GF-D8 (cell line): ENCODE data around the gene PCDHGC5.

Experiments used
- DNase-seq: peaks from one replicate; lab custom pipeline; 2025; lab: John Stamatoyannopoulos, UW

The PCDHGC5 gene

DNA sequence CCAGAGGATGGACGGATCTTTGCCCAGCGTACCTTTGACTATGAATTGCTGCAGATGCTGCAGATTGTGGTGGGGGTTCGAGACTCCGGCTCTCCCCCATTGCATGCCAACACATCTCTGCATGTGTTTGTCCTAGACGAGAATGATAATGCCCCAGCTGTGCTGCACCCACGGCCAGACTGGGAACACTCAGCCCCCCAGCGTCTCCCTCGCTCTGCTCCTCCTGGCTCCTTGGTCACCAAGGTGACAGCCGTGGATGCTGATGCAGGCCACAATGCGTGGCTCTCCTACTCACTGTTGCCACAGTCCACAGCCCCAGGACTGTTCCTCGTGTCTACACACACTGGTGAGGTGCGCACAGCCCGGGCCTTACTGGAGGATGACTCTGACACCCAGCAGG, 1.9 kb downstream of the PCDHGC5 start:
- DNase-seq = no peak

DNA sequence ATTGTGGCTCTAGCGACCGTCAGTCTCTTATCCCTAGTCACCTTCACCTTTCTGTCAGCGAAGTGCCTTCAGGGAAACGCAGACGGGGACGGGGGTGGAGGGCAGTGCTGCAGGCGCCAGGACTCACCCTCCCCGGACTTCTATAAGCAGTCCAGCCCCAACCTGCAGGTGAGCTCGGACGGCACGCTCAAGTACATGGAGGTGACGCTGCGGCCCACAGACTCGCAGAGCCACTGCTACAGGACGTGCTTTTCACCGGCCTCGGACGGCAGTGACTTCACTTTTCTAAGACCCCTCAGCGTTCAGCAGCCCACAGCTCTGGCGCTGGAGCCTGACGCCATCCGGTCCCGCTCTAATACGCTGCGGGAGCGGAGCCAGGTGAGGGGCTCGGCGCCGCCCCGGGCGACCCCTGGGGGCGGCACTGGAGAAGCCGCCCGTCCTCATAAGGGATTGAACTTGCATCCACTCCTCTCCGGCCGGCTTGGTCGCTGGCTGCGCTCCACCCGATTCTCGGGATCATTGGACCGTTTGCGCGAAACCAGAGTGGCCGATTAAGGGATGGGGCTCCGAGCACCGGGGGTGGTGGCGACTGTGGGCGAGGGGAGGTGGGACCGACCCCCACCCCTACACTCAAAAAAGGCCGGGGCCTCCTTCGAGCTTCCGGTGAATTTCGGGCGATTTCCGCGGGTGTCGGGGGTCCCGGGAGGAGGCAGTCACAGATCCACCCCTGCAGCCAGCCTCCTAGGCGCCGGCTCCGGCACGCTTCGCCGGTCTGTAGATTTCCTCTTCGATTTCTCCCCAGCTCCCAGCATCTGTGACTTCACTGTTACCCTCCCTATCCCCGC, 2.7 kb downstream of the PCDHGC5 start:
- no peak for DNase-seq

DNA sequence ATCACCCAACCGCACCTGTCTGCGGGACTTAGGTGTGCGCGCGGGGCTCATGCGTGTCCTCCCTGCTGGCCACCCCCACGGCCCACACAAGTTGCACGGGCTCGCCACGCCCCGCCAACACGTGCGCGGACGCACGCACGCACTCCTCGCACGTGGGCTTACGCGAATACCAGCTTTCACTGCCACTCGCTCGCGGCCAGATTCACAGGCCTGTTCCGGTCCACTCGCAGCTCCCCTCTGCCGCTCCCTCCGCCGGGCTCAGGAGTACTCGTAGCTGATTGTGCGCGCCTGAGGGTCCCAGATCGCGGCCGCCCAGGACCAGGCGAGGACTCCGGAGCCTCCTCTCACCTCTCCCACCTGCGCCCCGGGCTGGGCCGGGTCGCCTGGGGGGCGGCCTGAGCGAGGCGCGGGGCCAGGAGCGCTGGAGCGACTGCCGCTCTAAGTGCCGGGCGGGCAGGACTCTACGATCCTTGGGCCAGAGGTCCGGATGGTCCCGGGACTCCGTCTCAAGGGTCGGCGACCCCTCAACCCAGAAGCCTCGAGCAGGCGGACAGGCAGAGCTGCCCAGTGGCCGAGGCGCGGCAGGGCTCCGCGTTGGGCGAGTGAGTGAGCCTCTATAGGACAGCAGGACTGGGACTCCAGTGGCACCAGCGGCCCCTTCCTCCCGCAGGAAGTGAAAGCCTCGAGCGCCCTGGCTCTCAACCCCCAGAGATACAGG, 3.4 kb downstream of the PCDHGC5 start:
- DNase-seq = no peak

- DNase-seq = no peak
Observed at GRCh38 chr5:141493500-141494422, 4.9 kb downstream of the PCDHGC5 start.

GRCh38 chr5:141494761-141495452, 6.0 kb downstream of the PCDHGC5 start:
- no peak for DNase-seq

- no peak for DNase-seq
Observed at GRCh38 chr5:141495453-141495811, 6.6 kb downstream of the PCDHGC5 start.

GRCh38 chr5:141496038-141496437, 7.2 kb downstream of the PCDHGC5 start:
- no peak for DNase-seq

DNA sequence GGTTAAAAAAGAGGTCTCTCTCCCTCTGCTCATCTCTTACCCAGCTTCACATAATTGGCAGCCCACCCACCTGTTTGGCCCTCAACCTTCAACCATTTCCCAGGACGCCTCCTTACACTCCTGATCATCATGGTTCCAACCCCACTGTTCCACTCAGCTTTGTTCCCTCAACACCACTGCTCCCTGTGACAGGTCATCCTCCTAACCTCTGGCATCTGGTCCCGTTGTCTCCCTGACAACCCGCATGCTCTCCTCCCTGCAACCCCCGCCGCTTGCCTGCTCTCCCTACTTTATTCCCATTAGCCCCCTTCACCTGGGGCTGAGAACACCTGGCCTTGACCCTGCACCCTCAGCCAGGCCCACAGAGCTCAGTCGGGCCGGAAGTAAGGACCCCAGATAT, 12.9 kb downstream of the PCDHGC5 start:
- no peak for DNase-seq

GRCh38 chr5:141503681-141504080, 14.8 kb downstream of the PCDHGC5 start:
- DNase-seq = no peak

DNA sequence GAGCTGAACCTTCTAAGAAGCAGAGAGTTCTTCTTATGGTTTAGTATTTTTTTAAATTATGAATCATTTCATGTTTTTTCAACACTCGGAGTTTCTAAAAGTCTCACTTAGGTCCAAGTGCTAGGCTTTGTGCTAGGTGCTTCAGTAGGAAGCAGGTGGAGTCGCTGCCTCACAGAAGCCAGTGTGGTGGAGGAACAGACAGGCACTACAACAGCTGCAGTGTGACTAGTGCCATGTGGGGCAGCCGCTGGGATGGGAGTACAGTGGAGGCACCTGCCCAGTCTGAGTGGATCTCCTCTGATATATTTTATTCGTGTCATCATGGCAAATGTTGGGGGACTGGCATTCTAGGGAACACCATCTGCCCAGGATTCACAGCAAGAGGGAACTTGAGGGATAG, 15.3 kb downstream of the PCDHGC5 start:
- DNase-seq = no peak

DNA sequence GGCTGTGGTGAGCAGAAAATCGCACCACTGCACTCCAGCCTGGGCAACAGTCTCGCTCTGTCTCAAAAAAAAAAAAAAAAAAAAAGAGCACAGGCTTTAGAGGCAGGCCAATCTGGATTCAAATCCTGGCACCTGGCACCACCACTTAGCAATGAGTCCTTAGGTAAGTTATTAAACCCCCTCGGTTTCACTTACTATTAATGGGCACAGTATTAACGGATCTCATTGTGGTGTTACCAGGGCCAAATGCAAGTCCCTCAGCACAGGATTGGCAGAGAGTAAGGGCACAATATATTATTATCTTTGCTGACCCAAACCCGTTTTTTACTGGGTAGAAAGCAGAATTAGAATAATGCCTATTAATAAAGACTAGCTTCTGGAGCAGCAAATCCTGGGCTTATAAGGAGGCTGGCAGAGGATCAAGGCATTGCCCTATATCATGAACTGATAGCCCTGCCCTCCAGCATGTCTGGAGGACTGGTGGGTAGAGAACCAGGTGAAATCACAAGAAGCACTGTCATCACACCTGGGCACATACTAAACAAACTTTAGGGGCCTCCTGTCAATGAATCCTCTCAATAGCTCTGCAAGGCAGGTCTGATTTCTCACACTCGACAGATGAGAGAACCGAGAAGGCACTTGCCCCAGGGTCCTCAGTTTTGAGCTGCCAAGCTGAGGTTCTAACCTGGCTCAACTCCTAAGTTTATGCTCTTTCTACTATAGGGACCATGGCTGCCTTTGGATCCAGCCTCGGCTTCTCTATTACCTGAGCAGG, 17.7 kb downstream of the PCDHGC5 start:
- no peak for DNase-seq

GRCh38 chr5:141507387-141508091, 18.7 kb downstream of the PCDHGC5 start:
- DNase-seq = peak; percentile 67

GRCh38 chr5:141508440-141508797, 19.5 kb downstream of the PCDHGC5 start:
- DNase-seq = no peak

DNA sequence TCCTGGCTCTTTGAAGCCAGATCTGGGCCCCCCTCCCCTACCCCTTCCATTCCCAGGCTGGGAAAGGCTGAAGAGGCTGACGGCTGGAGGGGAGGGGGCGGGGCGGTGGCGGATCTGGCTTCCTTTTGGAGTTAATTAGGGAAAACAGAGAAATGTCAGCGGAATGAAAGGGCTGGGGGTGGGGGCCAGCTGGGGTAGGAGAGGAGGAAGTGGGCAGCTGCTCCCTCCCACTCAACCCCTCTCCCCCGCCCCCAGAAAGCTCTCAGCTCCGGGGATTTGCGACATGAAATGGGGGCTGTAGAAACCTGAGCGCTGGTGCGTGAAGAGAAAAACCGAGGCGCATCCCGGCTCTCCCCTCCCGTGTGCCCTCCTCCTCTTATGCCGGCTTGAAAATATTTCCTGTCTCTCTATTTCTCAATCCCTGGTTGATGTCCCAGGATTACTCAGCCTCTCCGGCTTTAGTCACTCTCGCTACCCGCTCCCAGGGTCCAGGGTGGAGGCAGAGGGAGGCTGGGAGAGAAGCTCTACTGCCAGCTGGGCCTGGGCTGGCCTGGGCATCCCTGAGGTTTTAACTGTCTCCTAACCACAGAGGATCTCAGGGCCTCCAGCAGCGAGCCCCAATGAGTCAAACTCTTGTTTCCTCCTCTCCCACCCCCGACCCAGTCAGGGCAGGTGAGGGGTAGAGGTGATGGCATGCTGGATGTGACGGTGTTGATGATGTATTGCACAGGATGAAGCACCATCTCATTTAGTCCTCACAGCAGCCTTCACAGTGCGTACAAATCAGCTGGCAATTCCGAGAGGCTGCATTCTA, 20.1 kb downstream of the PCDHGC5 start:
- DNase-seq = peak; percentile 88

- no peak for DNase-seq
Observed at GRCh38 chr5:141510160-141510559, 21.3 kb downstream of the PCDHGC5 start.

GRCh38 chr5:141510850-141511601, 22.1 kb downstream of the PCDHGC5 start:
- DNase-seq = no peak

DNA sequence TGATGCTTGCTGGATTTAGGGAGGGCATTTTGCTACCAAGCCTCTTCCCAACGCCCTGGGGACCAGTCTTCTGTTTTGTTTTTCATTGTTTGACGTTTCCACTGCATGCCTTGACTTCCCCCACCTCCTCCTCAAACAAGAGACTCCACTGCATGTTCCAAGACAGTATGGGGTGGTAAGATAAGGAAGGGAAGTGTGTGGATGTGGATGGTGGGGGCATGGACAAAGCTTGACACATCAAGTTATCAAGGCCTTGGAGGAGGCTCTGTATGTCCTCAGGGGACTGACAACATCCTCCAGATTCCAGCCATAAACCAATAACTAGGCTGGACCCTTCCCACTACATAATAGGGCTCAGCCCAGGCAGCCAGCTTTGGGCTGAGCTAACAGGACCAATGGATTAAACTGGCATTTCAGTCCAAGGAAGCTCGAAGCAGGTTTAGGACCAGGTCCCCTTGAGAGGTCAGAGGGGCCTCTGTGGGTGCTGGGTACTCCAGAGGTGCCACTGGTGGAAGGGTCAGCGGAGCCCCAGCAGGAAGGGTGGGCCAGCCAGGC, 23.0 kb downstream of the PCDHGC5 start:
- DNase-seq = no peak

- no peak for DNase-seq
Observed at GRCh38 chr5:141512390-141512910, 23.6 kb downstream of the PCDHGC5 start.
